LNCaP clone FGC (cell line): ENCODE measurements around the gene C3orf18.

Experiments used
- DNase-seq: peaks from one replicate; pipeline ENCODE4 v3.0.0-alpha.2; 2011; ENCODE audit warnings: low read depth
- H3K4me3 ChIP-seq: 2 replicates; pipeline ENCODE4 v1.5.1; 2011; ENCODE audit warnings: mild to moderate bottlenecking, low read depth, low read length, control low read depth
- TF ChIP-seq, protein P1 (sequence below): IDR thresholded peaks from 2 replicates; pipeline ENCODE4 v1.5.1; 2012; ENCODE audit warnings: mild to moderate bottlenecking; ENCODE audit not compliant: control insufficient read depth, insufficient read depth; ENCODE audit errors: extremely low read depth

C3orf18 gene

GRCh38 chr3:50607271-50608091, 39.9 kb upstream of the C3orf18 start:
- H3K4me3 ChIP-seq: no peak overlapping the region
- no peak for DNase-seq
- TF ChIP-seq, protein P1, sequence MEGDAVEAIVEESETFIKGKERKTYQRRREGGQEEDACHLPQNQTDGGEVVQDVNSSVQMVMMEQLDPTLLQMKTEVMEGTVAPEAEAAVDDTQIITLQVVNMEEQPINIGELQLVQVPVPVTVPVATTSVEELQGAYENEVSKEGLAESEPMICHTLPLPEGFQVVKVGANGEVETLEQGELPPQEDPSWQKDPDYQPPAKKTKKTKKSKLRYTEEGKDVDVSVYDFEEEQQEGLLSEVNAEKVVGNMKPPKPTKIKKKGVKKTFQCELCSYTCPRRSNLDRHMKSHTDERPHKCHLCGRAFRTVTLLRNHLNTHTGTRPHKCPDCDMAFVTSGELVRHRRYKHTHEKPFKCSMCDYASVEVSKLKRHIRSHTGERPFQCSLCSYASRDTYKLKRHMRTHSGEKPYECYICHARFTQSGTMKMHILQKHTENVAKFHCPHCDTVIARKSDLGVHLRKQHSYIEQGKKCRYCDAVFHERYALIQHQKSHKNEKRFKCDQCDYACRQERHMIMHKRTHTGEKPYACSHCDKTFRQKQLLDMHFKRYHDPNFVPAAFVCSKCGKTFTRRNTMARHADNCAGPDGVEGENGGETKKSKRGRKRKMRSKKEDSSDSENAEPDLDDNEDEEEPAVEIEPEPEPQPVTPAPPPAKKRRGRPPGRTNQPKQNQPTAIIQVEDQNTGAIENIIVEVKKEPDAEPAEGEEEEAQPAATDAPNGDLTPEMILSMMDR: no peak

DNA sequence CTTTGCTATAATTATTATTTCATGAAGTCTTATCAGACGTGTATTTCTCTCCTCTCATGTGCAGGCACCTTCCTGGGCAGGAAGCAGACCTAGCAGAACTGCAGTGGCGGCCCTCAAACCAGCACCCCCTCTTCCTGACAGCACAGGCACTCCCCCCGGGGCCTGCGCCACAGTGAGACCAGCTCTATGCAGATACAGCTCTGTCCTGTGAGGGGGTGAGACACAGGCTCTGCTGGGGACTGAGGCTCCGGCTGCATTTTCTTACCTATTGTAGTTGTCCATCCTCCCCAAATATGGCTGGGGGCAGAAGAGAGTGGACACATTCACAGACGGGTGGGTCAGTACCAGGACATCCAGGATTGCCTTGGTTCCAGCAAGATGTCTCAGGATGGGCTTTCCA, 39.0 kb upstream of the C3orf18 start:
- no peak for DNase-seq
- TF ChIP-seq, protein P1: no peak
- H3K4me3 ChIP-seq: no peak overlapping the region

GRCh38 chr3:50605901-50606326, 38.4 kb upstream of the C3orf18 start:
- DNase-seq: no peak
- TF ChIP-seq, protein P1: no peak
- no peak overlapping the region for H3K4me3 ChIP-seq

GRCh38 chr3:50604628-50605588, 37.4 kb upstream of the C3orf18 start:
- TF ChIP-seq, protein P1: no peak
- H3K4me3 ChIP-seq: no peak overlapping the region
- DNase-seq: no peak

- TF ChIP-seq, protein P1: no peak
- H3K4me3 ChIP-seq: no peak overlapping the region
- DNase-seq: no peak
Observed at GRCh38 chr3:50604110-50604621, 36.6 kb upstream of the C3orf18 start.

DNA sequence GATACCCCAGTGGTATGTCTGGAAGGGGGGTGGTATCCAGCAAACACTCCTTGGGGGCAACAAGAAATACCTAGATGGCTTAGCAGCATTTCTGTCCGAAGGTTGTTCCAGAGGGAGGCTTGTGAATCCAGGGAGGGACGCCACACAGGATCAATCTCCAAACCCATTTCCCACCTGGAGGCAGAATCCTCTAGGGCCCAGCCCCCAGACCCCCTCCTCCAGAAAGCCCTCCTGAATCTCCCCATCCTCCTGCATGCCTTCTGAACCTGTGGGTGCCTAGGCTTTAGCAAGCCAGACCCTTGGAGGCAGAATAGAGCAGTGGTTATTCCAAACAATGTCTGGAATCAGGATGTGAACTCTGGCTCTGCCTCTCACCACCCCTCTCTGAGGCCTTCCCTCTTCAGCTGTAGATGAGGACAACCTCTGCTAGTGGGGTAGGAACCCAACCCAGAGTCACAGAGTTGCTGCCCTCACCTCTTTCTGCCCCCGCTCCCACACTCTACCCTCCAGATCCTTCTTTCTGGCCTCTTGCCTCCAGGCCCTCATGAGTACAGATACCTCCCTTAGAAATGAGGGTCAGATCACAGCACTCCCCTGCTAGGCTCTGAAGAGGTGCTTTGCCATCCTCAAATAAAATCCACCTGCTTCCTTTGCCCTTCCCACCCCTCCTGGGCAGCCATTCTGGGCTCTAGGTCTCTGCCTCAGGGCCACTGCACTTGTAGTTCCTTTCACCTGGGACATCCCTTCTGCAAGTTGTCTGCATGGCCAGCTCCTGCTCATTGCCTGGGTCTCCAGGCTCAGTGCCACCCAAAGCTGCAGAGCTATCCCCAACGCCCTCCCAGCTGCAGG, 35.9 kb upstream of the C3orf18 start:
- TF ChIP-seq, protein P1: no peak
- no peak for DNase-seq
- H3K4me3 ChIP-seq: no peak overlapping the region
